ENCODE measurements around the gene CAGE1.
A peak's percentile ranks its signal among the peaks of the same experiment; 100 is the strongest.
"Not testable (repeated sequence)": the region's sequence is repeated elsewhere in the genome, so short reads cannot be mapped to it uniquely, and the experiment has no call there.

Gene CAGE1

DNA sequence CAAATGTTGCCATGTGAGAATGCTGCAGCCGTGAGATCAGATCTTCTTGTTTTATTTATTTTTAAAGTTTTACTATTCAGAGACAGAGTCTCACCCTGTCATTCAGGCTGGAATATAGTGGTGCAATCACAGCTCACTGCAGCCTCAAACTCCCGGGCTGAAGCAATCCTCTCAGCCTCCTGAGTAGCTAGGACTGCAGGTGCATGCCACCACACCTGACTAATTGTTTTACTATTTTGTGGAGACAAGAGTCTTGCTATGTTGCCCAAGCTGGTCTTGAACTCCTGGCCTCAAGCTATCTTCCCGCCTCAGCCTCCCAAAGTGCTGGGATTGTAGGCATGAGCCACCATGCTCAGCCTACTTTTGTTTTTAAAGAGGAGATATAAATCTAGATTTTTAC lies 54.0 kb downstream of the CAGE1 start:
- DNase-seq, result no peak

- DNase-seq, result no peak
Measured at GRCh38 chr6:7334685-7335084, 54.9 kb downstream of the CAGE1 start.

GRCh38 chr6:7332090-7332745 lies 57.3 kb downstream of the CAGE1 start:
- no peak for DNase-seq

DNA sequence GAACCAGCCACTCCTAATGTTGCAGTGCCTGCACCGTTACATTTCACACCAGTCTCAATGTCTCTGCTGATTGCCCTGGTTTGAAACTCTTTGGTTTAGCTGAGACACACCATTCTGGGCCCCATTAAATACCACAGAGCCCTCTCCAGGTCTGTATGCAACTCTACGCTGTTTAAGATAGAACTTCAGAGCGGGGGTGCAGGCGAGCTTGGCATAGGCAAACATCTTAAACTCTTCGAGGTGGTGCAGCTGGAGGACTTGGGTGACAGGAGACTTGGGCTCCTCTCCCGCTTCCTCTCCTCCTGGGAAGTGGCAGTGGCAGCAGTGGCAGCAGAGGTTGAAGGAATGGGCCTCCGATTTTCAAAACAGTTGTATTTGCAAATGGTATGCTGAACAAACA lies 58.1 kb downstream of the CAGE1 start:
- no peak for DNase-seq

DNA sequence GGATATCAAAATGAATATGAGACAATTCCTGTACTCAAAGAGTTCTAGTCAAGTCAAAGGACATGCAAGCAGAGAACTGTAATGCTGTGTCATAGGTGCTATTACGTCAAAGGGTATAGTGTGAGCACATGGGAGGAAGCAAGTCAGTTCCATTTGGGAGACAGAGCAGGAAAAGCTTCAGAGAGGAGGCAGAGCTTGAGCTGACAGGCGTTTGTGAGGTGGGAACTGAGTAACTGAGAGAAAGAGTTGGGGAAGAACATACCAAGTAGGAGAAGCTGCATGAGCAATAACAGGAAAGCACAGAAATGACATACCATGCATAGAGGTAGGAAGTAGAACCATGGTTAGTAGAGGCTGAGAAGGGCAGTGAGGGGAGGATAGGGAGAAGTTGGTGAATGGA lies 61.3 kb downstream of the CAGE1 start:
- DNase-seq, result no peak

DNA sequence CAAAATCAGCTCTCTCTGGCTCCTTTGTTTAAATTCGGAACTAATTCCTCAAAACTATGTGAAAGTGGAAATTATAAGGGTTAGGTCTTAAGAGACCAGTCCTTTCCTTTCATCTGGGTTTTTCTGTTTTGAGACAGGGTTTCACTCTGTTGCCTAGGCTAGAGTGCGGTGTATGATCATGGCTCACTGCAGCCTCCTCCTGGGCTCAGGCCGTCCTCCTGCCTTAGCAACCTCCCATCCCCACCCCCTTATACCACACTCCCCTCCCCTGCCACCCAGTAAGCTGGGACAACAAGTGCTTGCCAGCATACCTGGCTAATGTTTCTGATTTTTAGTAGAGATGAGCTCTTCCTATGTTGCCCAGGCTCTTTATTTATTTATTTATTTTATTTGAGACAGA lies 63.8 kb downstream of the CAGE1 start:
- no peak for DNase-seq

GRCh38 chr6:7324520-7324919 lies 65.0 kb downstream of the CAGE1 start:
- DNase-seq, result no peak

GRCh38 chr6:7323074-7323473 lies 66.5 kb downstream of the CAGE1 start:
- no peak for DNase-seq

DNA sequence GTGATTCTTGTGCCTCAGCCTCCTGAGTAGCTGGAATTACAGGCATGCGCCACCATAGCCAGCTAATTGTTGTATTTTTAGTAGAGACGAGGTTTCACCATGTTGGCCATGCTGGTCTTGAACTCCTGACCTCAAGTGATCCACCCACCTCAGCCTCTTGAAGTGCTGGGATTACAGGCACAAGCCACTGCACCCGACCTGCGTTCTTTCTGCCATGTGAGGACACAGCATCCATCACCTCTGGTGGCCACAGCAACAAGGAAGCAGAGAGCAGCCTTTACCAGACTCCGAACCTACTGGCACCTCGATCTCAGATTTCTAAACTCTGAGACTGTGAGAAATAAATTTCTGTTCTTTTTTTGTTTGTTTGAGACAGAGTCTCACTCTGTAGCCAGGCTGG lies 67.7 kb downstream of the CAGE1 start:
- DNase-seq, result not testable (repeated sequence)

GRCh38 chr6:7319406-7319805 lies 70.1 kb downstream of the CAGE1 start:
- DNase-seq, result not testable (repeated sequence)

DNA sequence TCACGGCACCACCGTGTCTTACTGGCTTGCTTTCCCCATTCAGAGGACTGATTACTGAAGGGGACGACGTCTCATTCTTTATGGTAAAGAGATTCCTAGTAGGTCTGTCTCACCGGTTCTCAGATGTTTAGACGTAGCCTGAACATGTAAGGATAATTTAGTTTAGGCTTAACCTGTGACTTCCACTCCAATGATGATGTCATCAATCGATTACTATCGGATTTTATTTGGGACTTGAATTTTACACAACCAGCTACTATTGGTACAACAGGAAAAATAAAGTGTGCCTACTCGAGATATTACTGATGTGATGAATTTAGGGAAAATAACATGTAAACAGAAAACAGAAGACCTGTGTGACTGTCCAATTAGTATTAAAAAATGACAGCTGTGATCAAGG lies 72.0 kb downstream of the CAGE1 start:
- no peak for DNase-seq

GRCh38 chr6:7316658-7317533 lies 72.6 kb downstream of the CAGE1 start:
- no peak for DNase-seq

DNA sequence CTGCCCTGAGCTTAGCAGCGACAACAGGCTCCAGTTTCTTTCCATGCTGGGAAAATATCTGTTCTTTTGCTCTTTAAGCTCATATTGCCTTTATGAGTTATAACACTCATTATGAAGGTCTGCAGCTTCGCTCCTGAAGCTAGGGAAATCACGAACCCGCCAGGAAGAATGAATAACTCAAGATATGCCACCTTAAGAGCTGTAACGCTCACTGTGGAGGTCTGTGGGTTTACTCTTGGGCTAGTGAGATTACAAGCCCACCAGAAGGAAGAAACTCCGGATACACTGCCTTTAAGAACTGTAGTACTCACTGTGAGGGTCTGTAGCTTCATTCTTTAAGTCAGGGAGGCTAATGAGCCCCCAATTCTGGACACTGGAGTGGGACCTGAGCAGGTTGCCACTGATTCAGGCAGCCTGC lies 73.6 kb downstream of the CAGE1 start:
- no peak for DNase-seq

DNA sequence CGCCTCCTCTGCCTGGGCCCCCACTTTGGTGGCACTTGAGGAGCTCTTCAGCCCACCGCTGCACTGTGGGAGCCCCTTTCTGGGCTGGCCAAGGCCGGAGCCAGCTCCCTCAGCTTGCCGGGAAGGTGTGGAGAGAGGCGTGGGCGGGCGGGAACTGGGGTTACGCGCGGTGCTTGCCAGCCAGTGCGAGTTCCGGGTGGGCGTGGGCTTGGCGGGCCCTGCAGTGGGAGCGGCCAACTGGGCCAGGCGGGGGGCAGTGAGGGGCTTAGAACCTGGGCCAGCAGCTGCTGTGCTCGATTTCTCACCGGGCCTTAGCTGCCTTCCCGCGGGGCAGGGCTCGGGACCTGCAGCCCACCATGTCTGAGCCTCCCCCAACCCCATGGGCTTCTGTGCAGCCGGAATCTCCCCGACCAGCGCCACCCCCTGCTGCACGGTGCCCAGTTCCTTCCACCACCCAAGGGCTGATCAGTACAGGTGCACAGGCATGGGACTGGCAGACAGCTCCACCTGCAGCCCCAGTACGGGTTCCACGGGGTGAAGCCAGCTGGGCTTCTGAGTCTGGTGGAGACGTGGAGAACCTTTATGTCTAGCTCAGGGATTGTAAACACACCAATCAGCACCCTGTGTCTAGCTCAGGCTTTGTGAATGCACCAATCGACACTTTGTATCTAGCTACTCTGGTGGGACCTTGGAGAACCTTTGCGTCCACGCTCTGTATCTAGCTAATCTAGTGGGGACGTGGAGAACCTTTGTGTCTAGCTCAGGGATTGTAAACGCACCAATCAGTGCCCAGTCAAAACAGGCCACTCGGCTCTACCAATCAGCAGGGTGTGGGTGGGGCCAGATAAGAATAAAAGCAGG lies 74.2 kb downstream of the CAGE1 start:
- DNase-seq, result not testable (repeated sequence)

GRCh38 chr6:7314414-7314813 lies 75.1 kb downstream of the CAGE1 start:
- no peak for DNase-seq

DNA sequence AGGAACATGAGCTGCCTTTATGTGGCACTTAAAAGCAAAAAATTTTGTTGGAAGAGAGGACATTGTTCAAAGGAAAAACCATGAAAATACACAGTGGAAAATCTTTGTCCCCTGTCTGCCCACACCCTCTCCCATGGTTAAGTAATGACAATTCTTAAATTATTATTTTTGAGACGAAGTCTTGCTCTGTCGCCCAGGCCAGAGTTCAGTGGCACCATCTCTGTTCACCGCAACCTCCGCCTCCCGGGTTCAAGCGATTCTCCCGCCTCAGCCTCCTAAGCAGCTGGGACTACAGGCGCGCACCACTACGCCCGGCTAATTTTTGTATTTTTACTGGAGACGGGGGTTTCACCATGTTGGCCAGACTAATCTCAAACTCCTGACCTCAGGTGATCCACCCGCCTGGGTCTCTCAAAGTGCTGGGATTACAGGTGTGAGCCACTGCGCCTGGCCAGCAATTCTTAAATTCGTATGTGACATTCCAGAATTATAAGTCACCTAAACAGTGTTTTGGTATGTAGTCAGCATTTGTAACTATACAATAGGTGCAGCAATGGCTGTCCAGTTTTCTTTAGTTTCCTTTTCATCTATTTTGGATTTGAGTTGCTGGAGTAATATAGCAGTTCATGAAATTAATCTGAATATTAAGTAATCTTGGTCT lies 75.9 kb downstream of the CAGE1 start:
- peak; percentile 57 for DNase-seq

- peak; percentile 96 for DNase-seq
Measured at GRCh38 chr6:7312616-7313504, 76.7 kb downstream of the CAGE1 start, which contains the start of gene SSR1. Gene SSR1, minus strand, starts transcription at chr6:7313199. Its CDS starts 79 bp downstream, at chr6:7313120.

GRCh38 chr6:7311917-7312615 lies 77.5 kb downstream of the CAGE1 start:
- no peak for DNase-seq

DNA sequence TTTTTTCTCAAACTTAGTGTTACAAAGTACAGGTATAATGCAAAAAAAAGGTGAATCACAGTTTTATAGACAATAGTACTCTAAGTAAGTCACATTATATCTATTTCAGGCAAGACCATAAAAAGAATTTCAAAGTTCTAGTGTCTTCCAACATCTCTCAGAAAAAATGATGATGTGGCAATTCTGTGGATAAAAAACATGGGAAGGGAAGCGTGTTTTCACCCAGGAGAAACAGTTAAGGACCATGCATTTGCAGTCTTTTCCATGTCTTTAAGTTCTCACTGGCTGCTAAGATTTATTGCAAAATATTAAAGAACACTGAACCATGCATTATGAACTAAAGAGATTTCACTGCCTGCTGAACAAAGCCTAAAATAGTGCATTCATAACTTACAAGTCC lies 78.4 kb downstream of the CAGE1 start:
- no peak for DNase-seq

DNA sequence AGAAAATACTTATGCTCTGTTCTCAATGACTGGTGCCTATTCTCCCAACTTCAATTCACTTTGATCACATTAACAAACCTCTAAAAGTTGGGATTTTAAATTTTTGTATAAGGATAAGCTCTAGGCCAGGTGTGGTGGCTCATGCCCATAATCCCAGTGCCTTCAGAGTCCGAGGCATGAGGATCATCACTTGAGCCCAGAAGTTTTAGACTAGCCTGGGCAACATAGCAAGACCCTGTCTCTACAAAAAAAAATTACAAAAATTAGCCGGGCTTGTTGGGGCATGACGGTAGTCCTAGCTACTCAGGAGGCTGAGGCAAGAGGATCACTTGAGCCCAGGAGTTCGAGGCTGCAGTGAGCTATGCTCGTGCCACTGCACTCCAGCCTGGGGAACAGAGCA lies 80.5 kb downstream of the CAGE1 start:
- DNase-seq, result no peak

DNA sequence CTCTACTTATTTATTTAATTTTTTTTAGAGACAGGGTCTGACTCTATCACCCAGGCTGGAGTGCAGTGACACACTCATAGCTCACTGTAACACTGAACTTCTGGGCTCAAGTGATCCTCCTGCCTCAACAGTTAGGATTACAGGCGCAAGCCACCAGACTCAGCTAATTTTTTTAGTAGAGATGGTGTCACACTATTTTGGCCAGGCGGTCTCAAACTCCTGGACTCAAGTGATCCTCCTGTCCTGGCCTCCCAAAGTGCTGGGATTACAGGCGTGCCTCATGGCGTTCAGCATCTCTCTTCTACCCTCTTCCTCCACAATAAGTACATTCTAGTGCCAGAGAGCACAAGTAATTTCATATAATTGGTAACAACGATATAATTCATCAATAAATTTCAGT lies 82.0 kb downstream of the CAGE1 start:
- no peak for DNase-seq

All from activated CD8-positive, alpha-beta memory T cell treated with anti-CD3 and anti-CD28 coated beads, Interleukin-2, amount 50 U/mL, for 48 hours (primary cell).